SU-DHL-6 (cell line): ENCODE measurements around the gene DR1.

Experiments used
- H2AFZ ChIP-seq: fragments of 200-600 bp; sonication (generic); 2 replicates; pipeline ENCODE4 v1.6.1; 2014; ENCODE audit warnings: low read depth, mild to moderate bottlenecking, moderate library complexity, mixed read lengths, antibody characterized with exemption, low read length; ENCODE audit not compliant: severe bottlenecking
- H3F3A ChIP-seq: fragments of 200-600 bp; shearing (Covaris generic); 2 replicates; pipeline ENCODE4 v1.6.0; 2016; ENCODE audit warnings: antibody characterized with exemption, mild to moderate bottlenecking; ENCODE audit not compliant: insufficient read depth
- H3K27ac ChIP-seq: fragments of 200-600 bp; sonication (generic); 2 replicates; pipeline ENCODE4 v1.5.1; 2016; ENCODE audit warnings: low read depth, mild to moderate bottlenecking, low read length, moderate library complexity, mixed read lengths
- H3K27me3 ChIP-seq: fragments of 200-600 bp; sonication (generic), shearing (Covaris generic); 2 replicates; pipeline ENCODE4 v1.6.0; 2014; ENCODE audit warnings: mild to moderate bottlenecking, low read length
- H3K36me3 ChIP-seq: fragments of 200-600 bp; sonication (generic); 2 replicates; pipeline ENCODE4 v1.6.1; 2014; ENCODE audit warnings: mild to moderate bottlenecking, low read length, mixed read lengths
- H3K4me2 ChIP-seq: fragments of 300-600, 200-600 bp; shearing (Covaris generic), sonication (generic); 2 replicates; pipeline ENCODE4 v1.6.0; 2014; ENCODE audit warnings: low read length, low read depth, mild to moderate bottlenecking; ENCODE audit not compliant: poor library complexity, severe bottlenecking
- H3K4me3 ChIP-seq: fragments of 200-600 bp; sonication (generic); 2 replicates; pipeline ENCODE4 v1.5.1; 2014; ENCODE audit warnings: antibody characterized with exemption, low read length, mild to moderate bottlenecking, mixed read lengths; ENCODE audit not compliant: insufficient read depth, poor library complexity, severe bottlenecking
- H3K79me2 ChIP-seq: fragments of 200-600 bp; sonication (generic); 2 replicates; pipeline ENCODE4 v1.6.1; 2014; ENCODE audit warnings: mild to moderate bottlenecking, low read length, moderate library complexity; ENCODE audit not compliant: insufficient read depth
- H3K9ac ChIP-seq: fragments of 200-600 bp; sonication (generic); 2 replicates; pipeline ENCODE4 v1.7.0; 2014; ENCODE audit warnings: mild to moderate bottlenecking, low read length
- H3K9me2 ChIP-seq: fragments of 200-600 bp; sonication (generic); replicated peaks from 2 replicates; pipeline ENCODE4 v1.6.1; 2014; ENCODE audit warnings: low read length; ENCODE audit not compliant: insufficient read depth
- H3K9me3 ChIP-seq: fragments of 200-600 bp; sonication (generic); 2 replicates; pipeline ENCODE4 v1.6.1; 2014; ENCODE audit warnings: low read length, mixed read lengths; ENCODE audit not compliant: insufficient read depth
- H4K20me1 ChIP-seq: fragments of 200-600 bp; sonication (generic); 2 replicates; pipeline ENCODE4 v1.6.1; 2014; ENCODE audit warnings: low read depth, mild to moderate bottlenecking, antibody characterized with exemption, low read length, moderate library complexity, mixed read lengths
- CTCF ChIP-seq: fragments of 200-600 bp; sonication (generic); IDR thresholded peaks from one replicate; pipeline ENCODE4 v1.5.1; 2017; ENCODE audit warnings: antibody characterized with exemption, mild to moderate bottlenecking, low read length, moderate library complexity; ENCODE audit not compliant: insufficient read depth, poor library complexity, severe bottlenecking
- EZH2phosphoT487 ChIP-seq: fragments of 200-600 bp; sonication (generic), shearing (Covaris generic); conservative IDR thresholded peaks from 2 replicates; pipeline ENCODE4 v1.6.1; 2018; ENCODE audit warnings: mild to moderate bottlenecking, antibody characterized with exemption, low read length, moderate library complexity, mixed read lengths

The DR1 gene

GRCh38 chr1:93358293-93358692, 12.6 kb downstream of the DR1 start:
- Histone ChIP-seq H4K20me1 (peaks cover 27% of the 10 kb centered on the region), H2AFZ (no peak overlapping the region), H3K9me2 (no peaks in the 10 kb centered on the region), H3K9me3 (no peaks in the 10 kb centered on the region), H3K4me2 (no peak overlapping the region), H3K36me3 (peaks cover 84% of the 10 kb centered on the region), H3K27me3 (no peaks in the 10 kb centered on the region), H3F3A (peaks cover 7% of the 10 kb centered on the region), H3K79me2 (peaks cover 97% of the 10 kb centered on the region), H3K27ac (no peak overlapping the region), H3K9ac (no peak overlapping the region), H3K4me3 (no peak overlapping the region)
- TF ChIP-seq CTCF (no peak), EZH2phosphoT487 (no peak)

GRCh38 chr1:93360111-93360510, 14.4 kb downstream of the DR1 start:
- peaks cover 73% of the 10 kb centered on the region for H3K36me3 ChIP-seq
- no peak overlapping the region for H3K9ac ChIP-seq
- H3K4me2 ChIP-seq = no peak overlapping the region
- no peak for TF ChIP-seq CTCF
- TF ChIP-seq EZH2phosphoT487 = no peak
- H3K27me3 ChIP-seq = no peaks in the 10 kb centered on the region
- peaks cover 21% of the 10 kb centered on the region for H4K20me1 ChIP-seq
- no peaks in the 10 kb centered on the region for H3K9me3 ChIP-seq
- H3K79me2 ChIP-seq = peaks cover 93% of the 10 kb centered on the region
- H3F3A ChIP-seq = peaks cover 5% of the 10 kb centered on the region; the same call in 1 of the 2 replicates
- H2AFZ ChIP-seq = no peak overlapping the region
- H3K4me3 ChIP-seq = no peak overlapping the region
- H3K9me2 ChIP-seq = no peaks in the 10 kb centered on the region
- no peak overlapping the region for H3K27ac ChIP-seq

GRCh38 chr1:93362237-93362636, 16.5 kb downstream of the DR1 start:
- TF ChIP-seq EZH2phosphoT487 = no peak
- no peak for TF ChIP-seq CTCF
- peaks cover 14% of the 10 kb centered on the region; the same call in 1 of the 2 replicates for H4K20me1 ChIP-seq
- no peak overlapping the region for H3K9ac ChIP-seq
- H3K27ac ChIP-seq = no peak overlapping the region
- peaks cover 5% of the 10 kb centered on the region; the same call in 1 of the 2 replicates for H3F3A ChIP-seq
- peaks cover 78% of the 10 kb centered on the region for H3K79me2 ChIP-seq
- H2AFZ ChIP-seq = no peak overlapping the region
- no peak overlapping the region for H3K4me2 ChIP-seq
- H3K36me3 ChIP-seq = peaks cover 59% of the 10 kb centered on the region
- H3K9me2 ChIP-seq = no peaks in the 10 kb centered on the region
- H3K4me3 ChIP-seq = no peak overlapping the region
- H3K9me3 ChIP-seq = no peaks in the 10 kb centered on the region
- H3K27me3 ChIP-seq = no peaks in the 10 kb centered on the region
